ENCODE data around the gene IFI30. TPM values are rescaled to one million over a fixed set of nuclear protein-coding genes. Genes with fewer than 3 reads are reported as not detected.

IFI30 gene
- total RNA-seq, 4 donors from 2014 or later, result 4.1 to 17.4 (median 11.4) TPM

- no peak for TF ChIP-seq POLR2A (IDR thresholded peaks at IDR 0.05)
- no peak for TF ChIP-seq CTCF (IDR thresholded peaks at IDR 0.05)
- intact Hi-C loops (cut with DNase I; ENCODE audit: low total_unique reads), result no loop called here
- Histone ChIP-seq H3K27me3 (no peaks in the 10 kb centered on the region), H3K9me3 (no peaks in the 10 kb centered on the region), H3K27ac (peak overlapping the region; percentile 97 to 99), H3K4me3 (peak overlapping the region; percentile 53 to 68), H3K36me3 (no peaks in the 10 kb centered on the region), H3K4me1 (peaks cover 0 to 12% of the 10 kb centered on the region in 2 donors)
- DNase-seq, result no peak
These were observed 18.0 kb downstream of the IFI30 start for GRCh38 chr19:18191640-18192062.

- intact Hi-C loops (cut with DNase I; ENCODE audit: low total_unique reads), result no loop called here
- peak within 1 kb of the TSS; percentile 80 to 97 for H3K4me3 ChIP-seq
- no peaks in the 10 kb centered on the region for H3K36me3 ChIP-seq
- no peaks in the 10 kb centered on the region for H3K9me3 ChIP-seq
- TF ChIP-seq POLR2A (IDR thresholded peaks at IDR 0.05), result peak; percentile 87 to 91
- TF ChIP-seq CTCF (IDR thresholded peaks at IDR 0.05), result peak in 1 of 4 experiments; percentile 39
- peaks cover 0 to 12% of the 10 kb centered on the region in 2 donors for H3K4me1 ChIP-seq
- DNase-seq, result peak; percentile 99 to 100
- H3K27me3 ChIP-seq, result no peaks in the 10 kb centered on the region
- peak within 1 kb of the TSS; percentile 97 to 99 for H3K27ac ChIP-seq
These were observed 19.2 kb downstream of the IFI30 start, which contains the start of gene MPV17L2 for GRCh38 chr19:18192673-18193387. TSS of gene MPV17L2 (plus strand) at chr19:18193218. CDS start at chr19:18193282, 64 bp downstream.

- peak in 1 of 2 donors; percentile 34 for DNase-seq
- Histone ChIP-seq H3K27me3 (no peaks in the 10 kb centered on the region), H3K4me1 (peaks cover 0 to 12% of the 10 kb centered on the region in 2 donors), H3K4me3 (peak overlapping the region; percentile 80 to 97), H3K9me3 (no peaks in the 10 kb centered on the region), H3K27ac (peak overlapping the region; percentile 77 to 88), H3K36me3 (no peaks in the 10 kb centered on the region)
- intact Hi-C loops (cut with DNase I; ENCODE audit: low total_unique reads), result no loop called here
- TF ChIP-seq CTCF (IDR thresholded peaks at IDR 0.05) (no peak), POLR2A (IDR thresholded peaks at IDR 0.05) (no peak)
These were observed 20.0 kb downstream of the IFI30 start for GRCh38 chr19:18193388-18194180.

GRCh38 chr19:18194181-18194530 is 20.5 kb downstream of the IFI30 start:
- Histone ChIP-seq H3K4me1 (peaks cover 0 to 12% of the 10 kb centered on the region in 2 donors), H3K36me3 (no peaks in the 10 kb centered on the region), H3K4me3 (peak overlapping the region; percentile 80 to 97), H3K9me3 (no peaks in the 10 kb centered on the region), H3K27me3 (no peaks in the 10 kb centered on the region), H3K27ac (peak overlapping the region in 1 of 2 donors; percentile 63)
- DNase-seq, result no peak
- intact Hi-C loops (cut with DNase I; ENCODE audit: low total_unique reads), result no loop called here
- TF ChIP-seq POLR2A (IDR thresholded peaks at IDR 0.05), result no peak
- TF ChIP-seq CTCF (IDR thresholded peaks at IDR 0.05), result no peak
